ENCODE results near the gene STXBP4.

STXBP4 gene

GRCh38 chr17:55201308-55201932 is 232.9 kb downstream of the STXBP4 start:
- no peak for DNase-seq (ENCODE audit: low read depth)
- no peak for TF ChIP-seq CTCF (IDR thresholded peaks at IDR 0.05; ENCODE audit: insufficient read depth, low read depth, low read length, missing control alignments)
- no peak overlapping the region for H3K4me3 ChIP-seq (ENCODE audit: low read depth, low read length)

GRCh38 chr17:55202896-55203295 is 234.3 kb downstream of the STXBP4 start:
- DNase-seq (ENCODE audit: low read depth) = no peak
- no peak for TF ChIP-seq CTCF (IDR thresholded peaks at IDR 0.05; ENCODE audit: insufficient read depth, low read depth, low read length, missing control alignments)
- no peak overlapping the region for H3K4me3 ChIP-seq (ENCODE audit: low read depth, low read length)

- H3K4me3 ChIP-seq (ENCODE audit: low read depth, low read length) = no peak overlapping the region
- TF ChIP-seq CTCF (IDR thresholded peaks at IDR 0.05; ENCODE audit: insufficient read depth, low read depth, low read length, missing control alignments) = no peak
- no peak for DNase-seq (ENCODE audit: low read depth)
Measured at GRCh38 chr17:55208078-55208812, 239.7 kb downstream of the STXBP4 start.

- TF ChIP-seq CTCF (IDR thresholded peaks at IDR 0.05; ENCODE audit: insufficient read depth, low read depth, low read length, missing control alignments) = no peak
- DNase-seq (ENCODE audit: low read depth) = no peak
- H3K4me3 ChIP-seq (ENCODE audit: low read depth, low read length) = no peak overlapping the region
Measured at GRCh38 chr17:55210292-55210691, 241.7 kb downstream of the STXBP4 start.

GRCh38 chr17:55212880-55213279 is 244.3 kb downstream of the STXBP4 start:
- no peak for DNase-seq (ENCODE audit: low read depth)
- no peak overlapping the region for H3K4me3 ChIP-seq (ENCODE audit: low read depth, low read length)
- no peak for TF ChIP-seq CTCF (IDR thresholded peaks at IDR 0.05; ENCODE audit: insufficient read depth, low read depth, low read length, missing control alignments)

- TF ChIP-seq CTCF (IDR thresholded peaks at IDR 0.05; ENCODE audit: insufficient read depth, low read depth, low read length, missing control alignments) = no peak
- no peak overlapping the region for H3K4me3 ChIP-seq (ENCODE audit: low read depth, low read length)
- DNase-seq (ENCODE audit: low read depth) = no peak
Measured at GRCh38 chr17:55215711-55216110, 247.1 kb downstream of the STXBP4 start.
